Stimulated activated CD4-positive, alpha-beta T cell treated with anti-CD3 and anti-CD28 coated beads, Interleukin-1b, Interleukin-23, amount 100 ng/mL, for 1 hour (primary cell): Measurements from ENCODE around the gene TOP2B.

ENCODE experiments used
- DNase-seq, 2 donors: peaks; one replicate each; pipeline ENCODE4 v3.0.0-alpha.2; 2020; ENCODE audit warnings: low read depth in 2 of 2

TOP2B gene

DNA sequence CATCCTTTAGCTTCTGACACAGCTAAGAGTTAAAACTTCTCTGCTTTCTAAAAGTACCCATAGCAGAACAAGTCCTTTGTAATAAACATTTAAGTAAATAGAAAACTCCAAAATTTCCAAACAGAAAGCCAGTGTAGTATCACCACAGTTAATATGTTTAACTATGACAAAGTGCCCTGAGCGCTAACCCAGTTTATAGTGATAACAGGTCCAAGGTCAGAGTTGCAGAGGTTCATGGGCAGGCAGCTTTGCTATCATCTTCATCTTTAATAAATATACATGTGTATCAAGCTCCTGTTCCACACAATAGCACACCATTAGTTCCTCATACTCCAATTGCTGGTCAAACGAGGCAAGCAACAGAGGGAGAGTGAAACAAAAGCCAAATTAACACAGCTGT, 12.4 kb upstream of the TOP2B start:
- no peak for DNase-seq

DNA sequence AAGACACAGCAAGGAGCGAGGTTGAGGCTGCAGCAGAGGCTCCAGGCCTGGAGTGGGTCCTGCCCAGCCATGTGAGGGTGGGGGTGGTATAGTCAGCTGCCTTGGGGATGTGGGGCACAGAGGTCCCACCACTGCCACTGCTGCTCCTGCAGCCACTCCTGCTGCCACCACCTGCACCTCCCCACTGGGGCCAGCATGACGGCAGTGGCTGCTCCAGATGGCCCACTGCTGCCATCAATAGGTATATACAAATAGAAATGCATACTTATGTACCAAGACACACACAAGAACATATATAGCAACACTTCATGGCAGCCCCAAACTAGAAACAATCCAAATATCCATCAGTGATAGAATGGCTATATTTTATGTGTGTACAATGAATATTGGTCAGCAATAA, 10.0 kb upstream of the TOP2B start:
- no peak for DNase-seq

GRCh38 chr3:25673738-25674298, 9.1 kb upstream of the TOP2B start:
- DNase-seq: no peak

GRCh38 chr3:25665315-25666280, 891 bp upstream of the TOP2B start:
- no peak for DNase-seq

- DNase-seq: peak in 1 of 2 donors; percentile 58
These were observed 567 bp downstream of the TOP2B start for GRCh38 chr3:25663869-25664811.

DNA sequence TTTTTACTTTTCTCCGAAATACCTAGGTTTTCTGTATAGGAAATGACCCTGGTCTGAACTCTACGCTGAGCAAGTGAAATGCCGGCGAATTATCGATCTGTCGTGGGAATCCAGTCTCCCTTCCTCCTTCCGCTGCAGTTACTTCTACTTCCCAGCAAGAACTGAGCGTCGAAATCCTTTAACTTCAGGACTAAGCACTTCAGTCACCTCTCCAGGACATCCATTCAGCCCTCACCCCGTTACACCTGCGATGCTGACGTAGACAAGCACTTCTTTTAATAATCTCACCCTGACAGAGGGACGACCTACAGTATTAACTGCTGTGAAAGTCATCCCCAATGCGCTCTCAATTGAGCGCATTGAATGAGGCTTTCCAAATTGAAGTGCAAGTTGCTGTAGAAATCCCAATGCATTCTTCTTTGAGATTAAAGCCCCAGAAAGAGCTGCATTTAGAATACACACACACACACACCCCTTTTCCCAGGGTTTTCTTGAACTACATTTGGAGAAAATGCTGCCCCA, 1.3 kb downstream of the TOP2B start:
- no peak for DNase-seq

GRCh38 chr3:25662736-25663320, 1.9 kb downstream of the TOP2B start:
- no peak for DNase-seq

- DNase-seq: no peak
These were observed 2.8 kb downstream of the TOP2B start for GRCh38 chr3:25661694-25662437.

- DNase-seq: no peak
These were observed 5.9 kb downstream of the TOP2B start for GRCh38 chr3:25658836-25659235.

GRCh38 chr3:25657293-25657692, 7.4 kb downstream of the TOP2B start:
- DNase-seq: no peak

- no peak for DNase-seq
These were observed 9.0 kb downstream of the TOP2B start for GRCh38 chr3:25655659-25656058.

DNA sequence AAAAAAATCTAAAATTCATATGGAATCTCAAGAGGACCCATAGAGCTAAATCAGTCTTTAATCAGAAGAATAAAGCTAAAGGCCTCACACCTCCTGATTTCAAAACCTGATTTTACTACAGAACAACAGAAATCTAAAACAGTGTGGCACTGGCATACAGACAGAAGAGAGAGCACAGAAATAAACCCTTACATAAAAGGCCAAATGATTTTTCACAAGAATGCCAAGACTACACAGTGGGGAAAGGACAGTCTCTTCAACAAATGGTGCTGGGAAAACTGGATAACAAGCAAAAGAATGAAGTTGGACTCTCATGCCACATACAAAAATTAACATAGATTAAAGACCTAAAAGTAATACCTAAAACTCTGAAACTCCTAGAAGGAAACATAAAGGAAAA, 10.1 kb downstream of the TOP2B start:
- no peak for DNase-seq

GRCh38 chr3:25653322-25653721, 11.4 kb downstream of the TOP2B start:
- DNase-seq: no peak

- DNase-seq: no peak
These were observed 11.8 kb downstream of the TOP2B start for GRCh38 chr3:25652921-25653320.

DNA sequence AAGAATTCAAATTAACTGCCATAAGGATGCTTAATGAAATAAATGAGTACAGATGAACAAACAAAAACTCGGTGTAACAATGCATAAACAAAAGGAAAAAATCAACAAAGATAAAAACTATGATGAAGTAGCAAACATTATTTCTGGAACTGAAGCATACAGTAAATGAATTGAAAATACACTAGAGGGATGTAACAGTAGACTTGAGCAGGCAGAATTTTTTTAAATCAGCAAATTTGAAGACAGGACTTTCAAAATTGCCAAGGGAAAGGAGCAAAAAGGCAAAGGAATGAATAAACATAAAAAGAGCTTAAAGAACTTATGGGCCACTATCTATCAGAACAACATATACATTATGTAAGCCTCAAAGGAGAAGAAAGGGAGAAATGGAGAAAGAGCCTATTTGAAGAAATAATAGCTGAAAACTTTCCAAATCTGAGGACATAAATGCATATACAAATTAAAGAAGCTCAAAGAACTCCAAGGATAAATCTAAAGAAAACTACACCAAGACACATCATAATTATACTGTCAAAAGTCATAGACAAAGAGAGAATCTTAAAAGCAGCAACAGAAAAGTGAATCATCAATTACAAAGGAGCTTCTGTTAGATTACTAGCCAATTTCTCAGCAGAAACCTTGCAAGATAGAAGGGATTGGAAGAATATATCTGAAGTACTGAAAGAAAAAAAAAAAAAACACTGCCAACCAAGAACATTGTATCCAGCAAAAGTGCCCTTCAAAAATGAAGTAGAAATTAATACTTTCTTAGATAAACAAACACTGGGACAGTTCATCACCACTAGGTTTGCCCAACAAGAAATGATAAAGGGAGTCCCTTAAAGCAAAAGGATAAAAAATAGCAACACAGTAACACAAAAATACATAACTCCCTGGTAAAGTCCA, 15.5 kb downstream of the TOP2B start:
- DNase-seq: no peak

GRCh38 chr3:25648107-25648535, 16.6 kb downstream of the TOP2B start:
- DNase-seq: peak; percentile 51 to 78

DNA sequence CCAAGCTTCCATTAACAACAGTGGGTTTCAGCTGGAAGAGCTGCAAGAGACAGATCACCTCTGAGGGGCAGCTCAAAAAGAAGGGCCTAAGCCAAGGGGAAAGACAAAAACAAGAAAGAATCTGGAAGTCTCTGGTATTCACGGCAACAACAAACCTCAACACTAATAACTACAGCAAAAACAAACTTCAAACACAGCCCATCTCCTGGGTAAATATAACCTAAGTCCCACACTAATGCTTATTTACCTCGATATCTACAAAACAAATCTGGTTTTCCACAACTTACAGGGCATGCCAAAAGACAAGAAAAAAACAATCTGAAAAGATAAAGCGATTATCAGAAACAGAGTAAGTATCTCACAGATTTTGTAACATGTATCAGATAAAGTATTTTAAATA, 29.7 kb downstream of the TOP2B start:
- no peak for DNase-seq

GRCh38 chr3:25633919-25634318, 30.8 kb downstream of the TOP2B start:
- DNase-seq: no peak

- no peak for DNase-seq
These were observed 32.7 kb downstream of the TOP2B start for GRCh38 chr3:25631989-25632388.

GRCh38 chr3:25621087-25621486, 43.6 kb downstream of the TOP2B start:
- no peak for DNase-seq
